ENCODE data around the gene PCSK6.

PCSK6 gene

DNA sequence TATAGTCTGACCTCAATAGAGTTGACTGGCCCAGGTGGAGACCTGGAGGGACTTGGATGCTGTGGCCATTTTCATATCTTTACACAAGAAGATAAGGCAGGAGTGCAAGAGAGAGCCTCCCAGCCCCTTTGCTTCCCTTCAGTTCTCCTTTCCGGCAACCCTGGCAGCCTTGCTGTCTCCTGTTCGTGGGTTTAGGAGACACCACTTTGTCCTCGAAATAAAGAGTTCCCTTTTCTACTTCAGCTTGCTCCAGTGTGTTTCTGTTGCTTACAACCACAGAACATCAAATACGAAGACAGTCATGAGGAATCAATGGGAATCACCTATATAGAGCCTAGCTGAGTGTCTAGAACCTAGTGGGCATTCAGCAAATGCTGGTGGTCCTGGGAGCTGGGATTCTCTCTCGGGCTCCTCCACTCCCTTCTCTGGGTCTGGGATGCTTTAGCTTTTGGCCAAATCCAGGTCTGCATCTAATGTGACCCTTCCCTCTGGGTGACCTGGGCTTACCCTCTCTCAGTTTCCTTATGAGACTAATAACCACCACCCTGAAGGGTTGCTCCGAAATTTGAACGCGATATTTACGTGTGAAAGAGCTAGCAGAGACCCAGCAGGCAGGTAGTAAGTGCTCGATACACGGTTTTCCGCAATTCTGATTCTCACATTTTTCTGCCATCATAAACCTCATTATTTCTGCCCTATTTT lies 44.5 kb downstream of the PCSK6 start:
- DNase-seq, result no peak

DNA sequence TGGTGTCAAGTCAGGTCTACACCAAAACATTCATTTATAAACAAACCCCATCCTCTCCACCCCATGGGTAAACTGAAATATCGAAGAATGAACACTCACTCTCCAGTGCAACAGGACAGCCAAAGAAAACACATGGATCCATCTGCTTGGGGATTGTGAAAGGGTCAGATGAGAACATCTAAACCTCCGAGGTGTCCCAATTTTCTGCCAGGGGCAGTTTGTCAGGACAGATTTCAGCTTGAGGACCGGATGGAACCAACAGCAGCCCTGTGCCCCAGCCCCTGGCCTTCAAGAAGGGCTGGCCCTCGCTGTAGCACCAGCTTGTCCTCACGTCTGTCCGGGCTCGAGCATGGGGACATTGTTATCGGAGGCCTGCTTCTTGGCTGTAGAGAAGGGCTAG lies 45.5 kb downstream of the PCSK6 start:
- DNase-seq, result no peak

GRCh38 chr15:101442272-101442671 lies 47.2 kb downstream of the PCSK6 start:
- no peak for DNase-seq

GRCh38 chr15:101441696-101442095 lies 47.8 kb downstream of the PCSK6 start:
- no peak for DNase-seq

DNA sequence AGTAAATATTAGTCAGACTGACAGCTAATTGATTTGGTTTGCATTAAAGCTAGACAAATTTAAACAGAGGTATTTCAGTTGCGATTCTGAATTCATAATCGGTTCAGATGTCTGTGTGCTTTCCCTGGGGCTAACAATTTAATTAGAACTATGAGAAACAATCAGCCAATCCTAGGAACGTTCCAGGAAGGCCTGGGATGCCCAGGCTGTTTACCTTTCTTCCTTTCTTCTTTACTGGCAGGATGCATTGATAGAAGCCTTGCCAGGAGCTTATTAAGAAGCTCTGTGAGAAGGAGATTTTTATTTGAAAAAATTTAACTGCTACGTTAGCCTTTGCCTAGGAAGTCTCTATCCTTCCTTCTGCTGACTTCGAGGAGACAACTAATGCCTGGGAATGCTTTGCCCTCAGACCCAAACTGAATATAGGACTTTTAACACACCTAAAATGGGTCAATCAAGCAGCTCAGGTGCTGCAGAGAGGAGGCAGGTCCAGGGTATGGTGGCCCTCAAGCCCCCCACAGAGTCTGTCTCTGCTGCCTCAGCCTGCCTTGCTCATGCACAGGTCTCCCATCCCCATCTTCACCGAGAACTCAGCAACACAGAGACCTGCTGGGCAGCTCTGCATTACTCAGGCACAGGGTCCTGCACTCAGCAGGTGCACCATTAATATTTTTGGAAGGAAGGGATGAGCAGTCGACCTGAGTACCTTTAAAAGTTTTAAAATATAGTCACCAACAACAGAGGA lies 48.5 kb downstream of the PCSK6 start:
- no peak for DNase-seq

DNA sequence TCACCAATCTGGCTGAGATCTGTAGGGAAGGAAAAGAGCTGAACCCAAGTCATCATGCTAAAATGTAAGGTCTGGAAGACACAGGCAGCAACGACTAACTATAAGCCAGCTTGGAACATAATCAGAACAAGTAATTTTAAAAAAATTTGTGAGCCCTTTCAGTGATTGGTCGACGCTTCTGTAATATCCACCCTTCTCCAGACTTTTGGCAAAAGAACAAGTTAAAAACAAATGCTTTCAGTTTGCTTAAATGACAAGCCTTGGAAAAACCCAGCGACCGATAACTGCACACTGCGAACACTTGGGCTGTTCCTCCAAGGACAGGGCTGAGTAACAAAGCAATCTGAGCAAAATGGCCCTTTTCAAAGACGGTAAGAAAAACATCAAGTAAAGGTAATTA lies 49.6 kb downstream of the PCSK6 start:
- DNase-seq, result no peak

DNA sequence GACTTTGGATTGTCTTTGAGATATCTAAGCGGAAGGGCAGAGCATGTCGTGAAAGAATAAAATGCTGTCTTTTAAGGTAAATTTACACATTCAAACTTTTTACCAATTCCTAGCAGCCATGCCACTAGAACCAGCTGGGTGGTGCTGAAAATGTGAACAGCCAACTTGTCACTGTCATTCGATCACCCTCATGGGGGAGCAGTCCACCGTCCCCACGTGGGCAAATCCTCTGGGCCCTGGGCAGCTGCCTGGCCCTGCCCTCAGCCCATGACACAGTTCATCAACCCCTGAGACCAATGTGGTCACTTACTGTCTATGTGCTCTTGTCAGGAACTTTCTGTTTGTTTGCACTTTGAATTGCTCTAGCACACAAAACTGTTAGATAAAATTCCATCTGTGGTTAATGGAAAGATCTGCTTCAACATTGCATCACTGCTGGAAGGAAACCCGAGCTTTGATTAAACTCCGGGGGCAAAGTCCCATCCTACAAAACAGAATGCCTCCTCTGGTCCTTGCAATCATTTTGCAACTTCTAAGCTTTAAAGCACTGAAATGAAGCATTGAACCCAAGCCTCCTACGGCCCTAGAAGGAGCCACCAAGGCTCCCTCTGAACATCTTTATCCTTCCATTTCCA lies 50.1 kb downstream of the PCSK6 start:
- no peak for DNase-seq

GRCh38 chr15:101438482-101439284 lies 50.8 kb downstream of the PCSK6 start:
- DNase-seq, result no peak

- DNase-seq, result no peak
Observed at GRCh38 chr15:101437618-101438481, 51.7 kb downstream of the PCSK6 start.

- no peak for DNase-seq
Observed at GRCh38 chr15:101437209-101437608, 52.3 kb downstream of the PCSK6 start.

DNA sequence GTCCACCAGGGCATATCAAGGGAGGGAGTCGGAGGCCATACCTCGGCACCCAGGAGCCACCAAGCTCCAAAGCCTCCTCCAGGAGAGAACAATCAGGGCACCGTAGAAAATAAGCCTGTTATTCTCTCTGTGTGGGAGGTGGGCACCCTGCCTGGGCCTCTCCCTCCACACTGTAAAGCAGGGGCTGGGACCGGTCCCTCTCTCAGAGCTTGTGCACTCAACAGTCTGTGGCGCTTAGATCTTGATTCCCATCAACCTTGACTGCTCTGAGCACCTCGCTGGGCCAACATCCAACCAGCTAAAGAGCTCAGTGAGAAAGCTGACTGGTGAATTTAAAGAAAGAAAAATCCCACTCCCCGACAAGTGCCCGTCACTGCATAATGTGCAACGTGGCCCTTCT lies 53.0 kb downstream of the PCSK6 start:
- no peak for DNase-seq

DNA sequence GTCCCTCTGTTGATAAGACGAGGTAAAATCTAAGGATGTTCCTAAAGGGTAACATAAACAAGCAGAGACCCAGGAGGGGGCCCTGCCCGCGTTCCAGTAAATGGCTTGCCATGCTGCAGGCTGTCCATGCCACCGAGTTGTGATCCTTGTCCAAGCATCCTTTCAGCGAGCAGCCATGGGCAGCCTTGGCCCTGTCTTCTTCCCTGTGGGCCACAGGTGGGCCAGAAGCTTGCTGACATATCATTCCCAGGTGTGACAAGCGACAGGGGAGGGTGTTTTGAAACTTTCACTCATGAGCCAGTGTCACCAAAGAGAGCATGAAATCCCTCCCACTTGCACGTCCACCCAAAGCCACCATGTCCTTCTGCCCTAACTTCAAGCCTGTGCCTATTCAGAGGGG lies 53.7 kb downstream of the PCSK6 start:
- DNase-seq, result no peak

GRCh38 chr15:101434032-101434920 lies 55.2 kb downstream of the PCSK6 start:
- DNase-seq, result no peak

- DNase-seq, result no peak
Observed at GRCh38 chr15:101433396-101433795, 56.1 kb downstream of the PCSK6 start.

- DNase-seq, result no peak
Observed at GRCh38 chr15:101432982-101433381, 56.5 kb downstream of the PCSK6 start.

GRCh38 chr15:101431748-101432147 lies 57.8 kb downstream of the PCSK6 start:
- DNase-seq, result no peak

GRCh38 chr15:101431301-101431700 lies 58.2 kb downstream of the PCSK6 start:
- no peak for DNase-seq

- no peak for DNase-seq
Observed at GRCh38 chr15:101429646-101430045, 59.9 kb downstream of the PCSK6 start.

- no peak for DNase-seq
Observed at GRCh38 chr15:101429191-101429590, 60.3 kb downstream of the PCSK6 start.

- DNase-seq, result no peak
Observed at GRCh38 chr15:101428758-101429157, 60.7 kb downstream of the PCSK6 start.

Data from activated naive CD4-positive, alpha-beta T cell treated with Interleukin-2 at 50 U/mL for 16 hours (primary cell).